ENCODE measurements around the gene NCK2.

Gene NCK2

DNA sequence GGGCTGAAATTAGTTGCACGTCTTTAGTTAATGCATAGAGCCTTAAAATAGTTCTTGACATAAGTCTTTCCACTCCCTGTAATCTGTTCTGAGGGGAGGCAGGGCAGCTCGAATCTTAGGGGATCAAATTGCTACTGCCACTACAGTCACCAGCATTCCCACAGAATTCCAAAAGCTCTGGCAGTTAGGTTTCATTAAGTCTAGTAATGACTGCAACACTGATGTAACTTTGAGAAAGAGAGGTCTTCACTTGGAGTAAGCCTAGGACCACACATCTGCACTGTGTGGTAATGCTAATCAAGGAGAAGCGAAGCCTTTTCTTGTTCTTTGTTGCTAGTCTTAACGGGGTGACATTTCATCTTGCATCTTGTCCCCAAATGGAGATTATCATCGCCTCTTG lies 19.3 kb upstream of the NCK2 start:
- Histone ChIP-seq H3K4me1 (ENCODE audit: insufficient read depth, low read length, severe bottlenecking) (no peaks in the 10 kb centered on the region), H3K79me2 (ENCODE audit: insufficient read depth, low read length) (no peaks in the 10 kb centered on the region), H3K27ac (ENCODE audit: low read depth, low read length, poor library complexity, severe bottlenecking) (no peak overlapping the region), H3K36me3 (ENCODE audit: insufficient read depth, low read length) (no peaks in the 10 kb centered on the region), H3F3A (ENCODE audit: insufficient read depth, low read length) (no peaks in the 10 kb centered on the region), H2AFZ (ENCODE audit: low read length) (no peak overlapping the region), H3K4me3 (ENCODE audit: low read depth, low read length, poor library complexity, severe bottlenecking) (no peak overlapping the region), H3K9ac (ENCODE audit: low read length) (no peak overlapping the region), H3K9me3 (ENCODE audit: low read length) (no peaks in the 10 kb centered on the region), H3K27me3 (ENCODE audit: insufficient read depth, low read length) (no peaks in the 10 kb centered on the region; the same call in 1 of the 2 replicates), H3K4me2 (ENCODE audit: low read length) (no peak overlapping the region), H3K9me2 (ENCODE audit: low read depth, low read length) (no peaks in the 10 kb centered on the region), H4K20me1 (ENCODE audit: insufficient read depth, low read length) (no peaks in the 10 kb centered on the region)
- TF ChIP-seq EZH2 (IDR thresholded peaks at IDR 0.05; ENCODE audit: borderline replicate concordance, low read length): no peak
- TF ChIP-seq, protein P1, sequence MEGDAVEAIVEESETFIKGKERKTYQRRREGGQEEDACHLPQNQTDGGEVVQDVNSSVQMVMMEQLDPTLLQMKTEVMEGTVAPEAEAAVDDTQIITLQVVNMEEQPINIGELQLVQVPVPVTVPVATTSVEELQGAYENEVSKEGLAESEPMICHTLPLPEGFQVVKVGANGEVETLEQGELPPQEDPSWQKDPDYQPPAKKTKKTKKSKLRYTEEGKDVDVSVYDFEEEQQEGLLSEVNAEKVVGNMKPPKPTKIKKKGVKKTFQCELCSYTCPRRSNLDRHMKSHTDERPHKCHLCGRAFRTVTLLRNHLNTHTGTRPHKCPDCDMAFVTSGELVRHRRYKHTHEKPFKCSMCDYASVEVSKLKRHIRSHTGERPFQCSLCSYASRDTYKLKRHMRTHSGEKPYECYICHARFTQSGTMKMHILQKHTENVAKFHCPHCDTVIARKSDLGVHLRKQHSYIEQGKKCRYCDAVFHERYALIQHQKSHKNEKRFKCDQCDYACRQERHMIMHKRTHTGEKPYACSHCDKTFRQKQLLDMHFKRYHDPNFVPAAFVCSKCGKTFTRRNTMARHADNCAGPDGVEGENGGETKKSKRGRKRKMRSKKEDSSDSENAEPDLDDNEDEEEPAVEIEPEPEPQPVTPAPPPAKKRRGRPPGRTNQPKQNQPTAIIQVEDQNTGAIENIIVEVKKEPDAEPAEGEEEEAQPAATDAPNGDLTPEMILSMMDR (IDR thresholded peaks at IDR 0.05; ENCODE audit: low read length): no peak

DNA sequence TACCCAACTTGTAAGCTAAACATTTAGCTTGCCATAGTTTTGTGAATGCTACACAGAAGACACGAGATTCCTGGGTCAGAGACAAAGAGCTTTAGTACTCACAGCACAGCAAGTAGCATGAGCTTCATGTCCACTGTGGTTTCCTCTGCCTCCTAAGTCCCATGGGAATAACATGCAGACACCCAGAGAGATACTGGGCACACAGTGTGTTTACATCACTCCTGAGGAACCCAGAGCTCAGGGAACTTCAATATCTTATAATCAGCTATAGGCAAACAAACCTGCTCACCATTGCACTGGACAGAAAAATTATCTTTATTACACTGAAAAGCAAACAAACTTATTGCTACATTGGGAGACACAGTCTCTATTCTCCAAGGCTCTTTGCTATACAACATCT lies 14.5 kb upstream of the NCK2 start:
- no peaks in the 10 kb centered on the region for H3K4me1 ChIP-seq (ENCODE audit: insufficient read depth, low read length, severe bottlenecking)

GRCh38 chr2:105731511-105731910 lies 13.2 kb upstream of the NCK2 start:
- Histone ChIP-seq H3K4me2 (ENCODE audit: low read length) (no peak overlapping the region), H3K9ac (ENCODE audit: low read length) (no peak overlapping the region), H3K4me1 (ENCODE audit: insufficient read depth, low read length, severe bottlenecking) (no peaks in the 10 kb centered on the region), H3K36me3 (ENCODE audit: insufficient read depth, low read length) (no peaks in the 10 kb centered on the region), H3K4me3 (ENCODE audit: low read depth, low read length, poor library complexity, severe bottlenecking) (no peak overlapping the region), H3K9me3 (ENCODE audit: low read length) (no peaks in the 10 kb centered on the region), H3F3A (ENCODE audit: insufficient read depth, low read length) (no peaks in the 10 kb centered on the region), H3K27me3 (ENCODE audit: insufficient read depth, low read length) (no peaks in the 10 kb centered on the region; the same call in none of the 2 replicates), H3K27ac (ENCODE audit: low read depth, low read length, poor library complexity, severe bottlenecking) (no peak overlapping the region), H3K79me2 (ENCODE audit: insufficient read depth, low read length) (no peaks in the 10 kb centered on the region), H2AFZ (ENCODE audit: low read length) (no peak overlapping the region), H3K9me2 (ENCODE audit: low read depth, low read length) (no peaks in the 10 kb centered on the region), H4K20me1 (ENCODE audit: insufficient read depth, low read length) (no peaks in the 10 kb centered on the region)
- TF ChIP-seq, protein P1 (IDR thresholded peaks at IDR 0.05; ENCODE audit: low read length): no peak
- TF ChIP-seq EZH2 (IDR thresholded peaks at IDR 0.05; ENCODE audit: borderline replicate concordance, low read length): no peak

More for the DNA sequence above, 14.5 kb upstream of the NCK2 start:
- Histone ChIP-seq H3K79me2 (ENCODE audit: insufficient read depth, low read length) (no peaks in the 10 kb centered on the region), H4K20me1 (ENCODE audit: insufficient read depth, low read length) (no peaks in the 10 kb centered on the region), H3K27me3 (ENCODE audit: insufficient read depth, low read length) (no peaks in the 10 kb centered on the region; the same call in none of the 2 replicates), H3K4me3 (ENCODE audit: low read depth, low read length, poor library complexity, severe bottlenecking) (no peak overlapping the region), H3K9me3 (ENCODE audit: low read length) (no peaks in the 10 kb centered on the region), H3K4me2 (ENCODE audit: low read length) (no peak overlapping the region), H3F3A (ENCODE audit: insufficient read depth, low read length) (no peaks in the 10 kb centered on the region), H3K36me3 (ENCODE audit: insufficient read depth, low read length) (no peaks in the 10 kb centered on the region), H3K9ac (ENCODE audit: low read length) (no peak overlapping the region), H3K27ac (ENCODE audit: low read depth, low read length, poor library complexity, severe bottlenecking) (no peak overlapping the region), H3K9me2 (ENCODE audit: low read depth, low read length) (no peaks in the 10 kb centered on the region), H2AFZ (ENCODE audit: low read length) (no peak overlapping the region)
- no peak for TF ChIP-seq EZH2 (IDR thresholded peaks at IDR 0.05; ENCODE audit: borderline replicate concordance, low read length)
- TF ChIP-seq, protein P1 (IDR thresholded peaks at IDR 0.05; ENCODE audit: low read length): no peak
